GM21528 (cell line): Measurements from ENCODE around the gene SIGLEC5.

Experiments used
- ATAC-seq: cut with Tn5 transposase; IDR thresholded peaks from one replicate; pipeline ENCODE4 v1.9.1; 2021; ENCODE audit warnings: mild to moderate bottlenecking, moderate library complexity; ENCODE audit not compliant: unreplicated experiment, low FRiP score

SIGLEC5 gene

DNA sequence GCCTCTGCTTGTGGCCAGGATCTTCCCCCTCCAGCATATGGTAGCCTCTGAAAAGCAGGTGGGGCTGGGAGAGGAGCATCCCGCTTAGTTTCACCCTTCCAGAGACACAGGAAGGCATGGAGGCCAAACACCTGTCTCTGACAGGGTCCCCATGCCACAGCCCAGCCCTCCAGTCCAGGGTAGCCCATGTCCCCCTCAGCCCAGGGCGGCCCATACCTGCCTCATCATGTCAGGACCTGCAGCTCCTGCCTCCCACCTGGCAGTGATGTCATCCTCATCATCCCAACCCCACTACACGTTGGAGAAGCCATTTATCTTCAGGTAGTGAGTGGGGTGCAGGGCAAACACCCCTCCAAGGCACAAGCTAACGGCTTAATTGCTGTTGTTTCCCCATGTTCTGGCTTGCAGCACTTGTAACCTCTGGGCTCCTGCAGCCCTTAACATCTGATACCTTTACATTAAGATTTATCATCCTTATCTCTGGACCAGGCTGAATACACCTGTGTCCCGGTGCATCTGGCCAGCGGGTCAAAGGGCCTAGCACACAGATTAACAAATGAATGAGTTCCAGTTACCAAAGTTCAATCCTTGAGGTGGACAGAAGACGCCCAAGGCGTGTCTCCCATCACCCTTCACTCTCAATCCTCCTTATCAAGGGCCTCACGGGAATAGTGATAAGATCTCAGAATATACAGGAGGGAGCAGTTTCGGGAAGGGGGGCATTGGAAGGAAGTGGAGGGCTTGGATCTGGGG, 36.9 kb downstream of the SIGLEC5 start:
- ATAC-seq, result no peak

DNA sequence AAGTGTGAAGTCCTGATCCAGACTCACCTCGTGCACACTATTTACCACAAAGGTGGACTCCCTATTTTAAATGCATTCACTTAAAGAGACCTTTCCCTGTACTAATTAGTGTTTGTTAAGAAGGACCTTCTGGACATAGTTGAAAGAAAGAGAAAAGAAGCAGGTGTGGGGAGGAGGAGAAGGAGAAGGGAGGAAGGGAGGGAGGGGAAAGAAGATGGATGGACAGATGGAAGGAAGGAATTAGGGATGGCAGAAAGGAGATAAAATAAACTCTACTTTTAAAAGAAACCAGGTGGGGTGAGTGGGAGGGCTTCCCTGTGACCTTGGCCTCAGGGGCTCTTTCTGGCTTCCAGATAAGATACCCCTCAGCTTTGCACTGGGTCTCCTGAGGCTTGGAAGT, 37.7 kb downstream of the SIGLEC5 start:
- no peak for ATAC-seq

DNA sequence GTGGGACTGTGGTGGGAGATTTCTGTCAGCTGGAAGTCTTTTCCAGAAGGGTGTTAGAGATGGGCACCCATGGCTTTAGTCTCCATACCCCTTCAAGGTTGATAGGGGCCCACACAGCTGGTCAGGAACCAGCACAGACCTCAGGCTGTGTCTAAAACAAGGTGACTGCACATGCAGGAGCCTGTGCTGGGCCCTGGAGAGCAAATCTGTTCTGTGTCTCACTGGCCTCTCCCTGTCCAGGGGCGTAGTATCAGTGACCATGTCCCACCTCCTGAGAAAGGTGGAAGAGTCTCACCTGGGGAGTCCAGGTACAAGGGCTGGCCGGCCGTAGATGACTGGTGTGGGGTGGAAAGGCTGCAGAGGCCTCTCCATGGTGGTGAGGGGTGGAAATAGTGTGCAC, 39.8 kb downstream of the SIGLEC5 start:
- no peak for ATAC-seq

DNA sequence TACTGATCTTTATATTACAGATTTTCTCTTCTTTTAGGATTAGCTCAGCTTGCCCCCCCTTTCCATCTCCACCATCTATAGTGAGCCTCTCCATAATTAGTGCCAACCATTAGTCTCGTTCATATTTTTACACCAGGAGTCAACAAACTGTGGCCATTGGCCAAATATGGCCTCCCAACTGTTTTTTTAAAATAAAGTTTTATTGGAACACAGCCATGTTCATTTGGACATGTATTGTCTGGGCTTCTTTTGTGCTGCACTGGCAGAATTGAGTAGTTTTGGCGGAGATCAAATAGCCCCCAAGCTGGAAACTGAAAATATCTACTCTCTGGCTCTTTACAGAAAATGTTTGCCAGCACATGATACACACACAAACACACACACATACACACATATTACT, 40.7 kb downstream of the SIGLEC5 start:
- no peak for ATAC-seq

DNA sequence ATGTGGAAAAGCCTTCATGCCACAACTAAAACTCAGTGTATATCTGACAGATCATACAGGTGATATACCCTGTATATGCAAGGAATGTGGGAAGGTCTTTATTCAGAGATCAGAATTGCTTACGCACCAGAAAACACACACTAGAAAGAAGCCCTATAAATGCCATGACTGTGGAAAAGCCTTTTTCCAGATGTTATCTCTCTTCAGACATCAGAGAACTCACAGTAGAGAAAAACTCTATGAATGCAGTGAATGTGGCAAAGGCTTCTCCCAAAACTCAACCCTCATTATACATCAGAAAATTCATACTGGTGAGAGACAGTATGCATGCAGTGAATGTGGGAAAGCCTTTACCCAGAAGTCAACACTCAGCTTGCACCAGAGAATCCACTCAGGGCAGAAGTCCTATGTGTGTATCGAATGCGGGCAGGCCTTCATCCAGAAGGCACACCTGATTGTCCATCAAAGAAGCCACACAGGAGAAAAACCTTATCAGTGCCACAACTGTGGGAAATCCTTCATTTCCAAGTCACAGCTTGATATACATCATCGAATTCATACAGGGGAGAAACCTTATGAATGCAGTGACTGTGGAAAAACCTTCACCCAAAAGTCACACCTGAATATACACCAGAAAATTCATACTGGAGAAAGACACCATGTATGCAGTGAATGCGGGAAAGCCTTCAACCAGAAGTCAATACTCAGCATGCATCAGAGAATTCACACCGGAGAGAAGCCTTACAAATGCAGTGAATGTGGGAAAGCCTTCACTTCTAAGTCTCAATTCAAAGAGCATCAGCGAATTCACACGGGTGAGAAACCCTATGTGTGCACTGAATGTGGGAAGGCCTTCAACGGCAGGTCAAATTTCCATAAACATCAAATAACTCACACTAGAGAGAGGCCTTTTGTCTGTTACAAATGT, 42.7 kb downstream of the SIGLEC5 start:
- ATAC-seq, result no peak

DNA sequence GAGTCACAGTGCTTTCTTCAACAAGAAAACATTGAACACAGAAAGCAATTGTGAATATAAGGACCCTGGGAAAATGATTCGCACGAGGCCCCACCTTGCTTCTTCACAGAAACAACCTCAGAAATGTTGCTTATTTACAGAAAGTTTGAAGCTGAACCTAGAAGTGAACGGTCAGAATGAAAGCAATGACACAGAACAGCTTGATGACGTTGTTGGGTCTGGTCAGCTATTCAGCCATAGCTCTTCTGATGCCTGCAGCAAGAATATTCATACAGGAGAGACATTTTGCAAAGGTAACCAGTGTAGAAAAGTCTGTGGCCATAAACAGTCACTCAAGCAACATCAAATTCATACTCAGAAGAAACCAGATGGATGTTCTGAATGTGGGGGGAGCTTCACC, 43.4 kb downstream of the SIGLEC5 start:
- no peak for ATAC-seq

DNA sequence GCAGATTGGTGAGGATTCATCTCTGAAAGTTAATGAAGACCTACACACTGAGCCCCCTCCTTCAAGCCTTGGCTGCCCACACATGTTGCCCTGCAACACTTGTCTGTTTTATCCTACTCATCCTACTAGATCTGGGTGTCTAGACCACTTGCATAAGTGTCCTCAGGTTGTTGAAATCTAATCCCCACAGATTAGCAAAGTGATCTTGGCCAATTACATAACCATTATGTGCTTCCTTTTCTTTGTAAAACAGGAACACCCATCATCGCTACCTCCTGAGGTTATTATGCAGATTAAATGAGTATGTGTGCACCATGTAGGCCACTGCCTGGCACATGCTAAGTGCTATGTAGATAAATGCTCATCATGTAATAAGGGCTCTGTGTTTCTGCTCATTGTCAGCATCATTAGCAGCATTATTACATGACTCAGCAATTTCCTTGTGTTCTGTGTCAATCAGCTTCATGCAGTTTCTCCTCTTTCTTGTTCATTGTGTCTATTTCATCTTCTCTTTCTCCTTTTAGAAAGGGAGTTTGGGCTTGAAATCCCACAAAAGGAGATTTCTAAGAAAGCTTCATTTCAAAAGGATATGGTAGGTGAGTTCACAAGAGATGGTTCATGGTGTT, 44.0 kb downstream of the SIGLEC5 start:
- ATAC-seq, result no peak

DNA sequence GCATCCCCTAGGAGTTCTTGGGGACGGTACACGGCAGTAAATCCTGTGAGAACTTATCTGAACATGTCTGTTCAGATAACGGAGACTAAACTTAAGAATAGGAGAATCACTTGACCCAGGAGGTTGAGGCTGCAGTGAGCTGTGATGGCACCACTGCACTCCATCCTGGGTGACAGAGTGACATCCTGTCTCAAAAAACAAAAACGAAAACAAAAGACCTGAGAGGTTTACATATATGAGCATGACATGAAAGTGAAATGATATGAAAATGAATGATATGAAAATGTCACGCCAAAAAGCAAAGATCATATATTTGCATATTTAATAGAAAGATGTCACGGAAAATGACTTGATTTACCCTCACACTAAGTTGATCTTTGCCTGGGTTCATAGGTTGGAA, 53.4 kb downstream of the SIGLEC5 start:
- peak; percentile 73 for ATAC-seq

DNA sequence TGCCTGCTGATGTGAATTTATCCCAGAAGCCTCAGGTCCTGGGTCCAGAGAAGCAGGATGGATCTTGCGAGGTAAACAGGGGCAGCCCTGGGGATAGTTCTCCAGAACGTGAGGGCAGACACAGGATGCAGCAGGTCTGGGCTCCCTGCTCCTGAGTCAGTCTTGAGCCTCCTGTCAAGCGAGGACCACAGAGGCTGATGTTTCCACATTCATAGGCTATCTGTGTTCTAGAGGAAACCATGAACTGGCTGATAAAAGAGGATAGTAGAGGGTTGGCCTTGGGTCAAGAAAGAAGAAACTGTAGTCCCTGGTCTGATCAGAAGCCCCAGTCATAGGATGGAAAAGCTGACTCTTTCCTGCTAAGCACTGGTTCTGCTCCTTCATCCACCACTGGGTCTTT, 56.9 kb downstream of the SIGLEC5 start:
- no peak for ATAC-seq

DNA sequence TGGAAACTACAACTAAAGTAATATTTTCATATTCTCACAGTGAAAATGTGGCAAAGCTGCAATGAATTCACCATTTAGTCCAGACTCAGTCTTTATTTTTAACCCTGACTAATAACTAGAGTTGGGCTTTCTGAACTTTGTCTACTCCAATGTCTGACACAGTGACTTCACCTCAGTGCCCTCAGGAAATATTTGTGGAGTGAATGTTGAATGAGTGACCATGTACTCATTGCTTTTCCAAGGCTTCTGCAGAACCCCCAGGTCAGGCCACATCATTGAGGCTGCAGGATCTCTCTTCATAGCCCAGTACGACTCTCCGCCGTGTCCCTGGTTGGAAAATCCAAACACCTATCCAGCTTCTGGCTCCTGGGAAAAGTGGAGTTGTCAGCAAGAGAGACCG, 57.3 kb downstream of the SIGLEC5 start:
- no peak for ATAC-seq

DNA sequence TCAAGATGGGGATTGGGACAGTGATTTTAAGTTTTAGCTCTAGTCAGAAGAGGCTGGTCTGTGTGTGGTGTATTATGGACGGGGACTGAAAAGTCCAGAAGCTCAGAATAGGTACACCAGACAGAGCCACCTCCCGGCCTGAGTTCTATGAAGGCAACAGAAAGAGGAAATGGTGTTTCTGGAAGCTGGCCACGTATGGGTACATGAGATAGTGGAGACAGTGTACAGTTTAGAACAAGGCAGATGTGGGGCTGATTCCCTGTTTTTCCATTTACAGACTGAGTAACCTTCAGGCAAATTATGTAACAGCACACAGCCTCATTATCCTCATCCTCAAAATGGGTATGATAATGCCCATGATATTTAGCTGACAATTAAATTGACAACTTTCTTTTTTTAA, 57.8 kb downstream of the SIGLEC5 start:
- ATAC-seq, result no peak

DNA sequence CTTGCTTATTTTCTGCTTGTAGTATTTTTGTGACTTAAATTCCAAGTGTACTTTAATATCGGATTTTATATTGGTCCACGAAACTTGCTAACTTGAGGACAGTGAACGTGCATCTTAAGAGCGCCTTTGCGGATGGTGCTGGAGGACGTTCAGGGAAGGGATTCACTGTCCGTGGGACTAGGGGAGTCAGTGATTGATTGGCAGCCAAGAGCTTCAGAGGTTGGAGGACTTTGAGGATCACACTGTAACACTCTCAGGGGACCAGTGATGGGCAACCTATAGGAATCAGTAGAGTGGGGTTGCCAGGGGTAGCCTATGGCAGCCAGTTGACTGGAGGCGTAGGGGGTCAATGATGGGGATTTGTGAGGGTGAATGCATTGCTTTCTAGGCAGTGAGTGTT, 58.6 kb downstream of the SIGLEC5 start:
- ATAC-seq, result no peak

DNA sequence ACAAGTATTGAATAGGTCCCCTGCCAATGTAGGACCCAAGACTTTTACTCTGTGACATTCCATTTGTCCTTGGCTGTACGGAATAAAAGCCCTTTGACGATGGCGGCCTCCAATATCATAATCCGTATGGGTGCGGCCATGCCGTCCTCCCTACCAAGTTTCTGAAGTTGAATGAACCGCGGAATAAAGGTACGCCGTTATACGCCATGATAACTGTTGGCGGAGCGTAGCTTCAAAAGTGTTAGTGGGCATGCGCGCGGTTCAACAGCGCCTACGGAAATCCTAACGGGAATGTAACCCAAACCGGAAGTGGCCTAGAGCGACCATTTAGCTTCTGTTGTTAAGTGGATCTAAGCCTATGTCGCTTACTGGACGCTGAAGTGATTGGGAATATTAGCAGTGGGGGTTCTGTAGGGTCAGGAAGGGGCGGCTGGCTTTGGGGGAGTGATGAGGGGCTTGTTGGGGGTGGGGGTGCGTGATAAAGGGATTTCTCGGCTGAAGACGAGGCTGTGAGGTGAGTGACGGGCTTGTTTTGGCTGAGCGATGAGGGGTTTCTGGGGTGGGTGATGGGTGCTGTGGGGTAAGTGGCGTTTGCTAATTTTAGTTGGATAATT, 59.1 kb downstream of the SIGLEC5 start, which contains the start of gene ZNF175:
Gene ZNF175, plus strand, starts transcription at position 322 of the 614 bp plus-strand sequence. CDS start 2,047 bp downstream, outside the sequence.
- ATAC-seq, result peak; percentile 69

DNA sequence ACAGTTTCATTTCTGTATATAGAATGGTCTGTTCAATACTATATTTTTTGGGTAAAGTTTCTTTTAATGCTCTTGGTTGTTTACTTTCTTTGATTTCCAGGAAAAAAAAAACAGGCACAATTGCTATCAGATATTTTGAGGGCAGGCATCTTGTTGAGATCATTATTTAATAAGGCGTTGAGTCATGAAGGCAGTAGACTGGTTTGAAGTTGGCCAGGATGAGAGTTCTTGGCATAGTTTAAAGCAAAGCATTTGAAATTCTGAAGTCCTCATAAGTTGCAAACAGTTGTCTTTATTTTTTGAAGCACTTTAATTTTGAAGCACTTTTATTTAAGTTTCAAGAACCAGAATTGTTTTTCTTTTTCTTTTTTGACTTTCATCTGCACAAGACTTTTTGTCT, 61.7 kb downstream of the SIGLEC5 start:
- ATAC-seq, result no peak

DNA sequence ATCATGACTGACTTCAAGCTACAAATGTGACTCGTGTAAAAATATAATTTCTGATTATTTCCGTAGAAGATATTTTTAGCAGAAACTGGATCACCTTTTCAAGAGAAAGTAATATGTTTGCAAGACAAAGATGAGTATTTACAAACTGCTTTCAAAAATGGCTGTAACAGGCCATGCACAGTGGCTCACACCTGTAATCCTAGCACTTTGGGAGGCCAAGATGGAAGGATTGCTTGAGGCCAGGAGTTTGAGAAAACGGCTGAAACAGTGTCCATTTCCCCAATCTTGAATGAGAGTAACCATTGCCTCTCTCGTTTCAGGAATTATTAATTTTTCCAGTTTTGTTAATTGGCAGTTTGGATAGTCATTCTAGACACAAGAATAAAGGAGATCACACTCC, 62.6 kb downstream of the SIGLEC5 start:
- no peak for ATAC-seq

DNA sequence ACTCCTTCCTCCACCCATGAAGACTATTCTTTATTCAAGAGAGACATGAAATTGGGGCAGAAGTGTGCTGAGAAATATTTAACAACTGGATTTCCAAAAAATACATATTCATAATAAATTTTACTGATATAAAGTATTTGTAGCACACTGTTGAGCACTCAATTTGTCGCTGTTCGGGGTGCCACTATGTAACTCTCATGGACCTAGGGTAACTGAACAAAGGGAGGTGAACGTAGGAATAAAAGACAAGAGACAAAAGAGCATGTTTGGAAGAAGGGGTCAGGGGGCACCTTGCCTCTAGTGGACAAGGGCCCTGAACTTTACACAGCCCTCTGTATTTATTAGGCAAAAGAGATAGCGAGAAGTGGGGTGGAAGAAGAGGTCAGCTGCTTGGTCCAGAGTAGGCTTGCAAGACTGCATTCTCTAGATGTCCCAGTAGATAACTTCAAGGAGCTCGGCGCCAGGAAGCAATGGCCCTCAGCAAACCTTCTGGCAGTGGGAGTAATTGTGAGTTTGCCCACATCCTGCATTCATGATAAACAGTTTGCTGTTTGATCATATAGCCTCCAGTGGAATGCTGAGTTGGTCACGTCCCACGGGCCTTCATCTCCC, 63.6 kb downstream of the SIGLEC5 start:
- ATAC-seq, result no peak

DNA sequence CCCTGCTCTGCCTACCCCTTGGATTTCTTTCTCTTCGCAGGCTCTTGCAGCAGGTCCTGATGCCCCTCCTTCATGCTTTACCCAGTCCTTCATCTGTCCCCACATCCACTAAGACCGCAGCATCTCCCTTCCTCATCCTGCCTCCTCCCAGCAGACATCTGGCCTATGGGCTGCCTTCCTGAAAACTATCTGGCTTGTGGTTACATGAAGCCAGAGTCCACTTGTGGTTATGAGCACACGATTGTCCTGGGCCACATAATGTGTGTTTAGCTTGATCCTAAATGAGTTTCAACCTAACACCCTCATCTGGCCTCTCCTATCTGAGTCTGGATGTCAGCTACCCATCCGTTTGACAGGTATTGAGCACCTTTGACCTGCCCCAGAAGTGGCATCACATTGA, 64.6 kb downstream of the SIGLEC5 start:
- ATAC-seq, result no peak

DNA sequence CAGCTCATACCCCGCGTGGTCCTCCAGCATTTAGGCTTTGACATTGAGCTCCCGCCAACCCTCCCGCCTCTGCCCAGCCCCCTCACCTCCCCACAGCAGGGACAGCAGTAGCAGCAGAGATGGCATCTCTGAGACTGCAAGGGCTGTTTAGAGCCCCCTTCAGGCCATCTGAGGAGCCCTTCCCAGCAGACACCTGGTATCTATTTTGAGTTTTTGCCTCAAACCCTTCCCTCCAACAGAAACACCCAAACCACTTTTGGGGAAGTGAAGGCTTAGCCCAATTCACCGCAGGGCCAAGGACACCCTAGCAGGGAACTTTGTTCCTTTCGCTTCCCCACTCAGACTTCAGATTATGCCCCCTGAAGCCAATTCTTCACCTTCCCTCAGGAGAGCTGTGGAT, 65.4 kb downstream of the SIGLEC5 start:
- ATAC-seq, result no peak
